22Rv1 (cell line): ENCODE data around the gene PSMD9.

Experiments used
- CTCF ChIP-seq: fragments of 450-650 bp; IDR thresholded peaks from 2 replicates; pipeline ENCODE4 v1.5.1; 2017; ENCODE audit warnings: mild to moderate bottlenecking
- ZFX ChIP-seq: fragments of 450-650 bp; IDR thresholded peaks from 2 replicates; pipeline ENCODE4 v1.6.1; 2017; ENCODE audit warnings: antibody characterized with exemption, borderline replicate concordance

- TF ChIP-seq CTCF (no peak), ZFX (no peak)
Observed at GRCh38 chr12:121916719-121917118, 28.1 kb downstream of the PSMD9 start.
